Neural progenitor cell (in vitro differentiated cells): ENCODE measurements around the gene UBE2F. TPM values are rescaled to one million over a fixed set of nuclear protein-coding genes. Genes with fewer than 3 reads are reported as not detected.
"Not testable (repeated sequence)": the region's sequence is repeated elsewhere in the genome, so short reads cannot be mapped to it uniquely, and the experiment has no call there.

Source experiments
- DNase-seq: peaks from one replicate; pipeline ENCODE4 v3.0.0-alpha.2; 2016; ENCODE audit warnings: low spot score
- H2AFZ ChIP-seq: fragments of 200-600 bp; sonication (generic); replicated peaks from 2 replicates; pipeline ENCODE4 v1.6.1; 2016; ENCODE audit warnings: antibody characterized with exemption
- H3F3A ChIP-seq: fragments of 200-600 bp; sonication (generic); 2 replicates; pipeline ENCODE4 v1.6.1; 2016; ENCODE audit warnings: antibody characterized with exemption, low read depth
- H3K27ac ChIP-seq: fragments of 200-600 bp; sonication (generic); 2 replicates; pipeline ENCODE4 v1.5.1; 2016; ENCODE audit warnings: mild to moderate bottlenecking
- H3K27me3 ChIP-seq: fragments of 200-600 bp; sonication (generic); 2 replicates; pipeline ENCODE4 v1.6.1; 2016; ENCODE audit warnings: mild to moderate bottlenecking, moderate library complexity
- H3K36me3 ChIP-seq: fragments of 200-600 bp; sonication (generic); 2 replicates; pipeline ENCODE4 v1.5.1; 2016
- H3K4me1 ChIP-seq: fragments of 200-600 bp; sonication (generic); 2 replicates; pipeline ENCODE4 v1.6.1; 2016; ENCODE audit warnings: mixed run types
- H3K4me2 ChIP-seq: fragments of 200-600 bp; sonication (generic); 2 replicates; pipeline ENCODE4 v1.6.1; 2016
- H3K4me3 ChIP-seq: fragments of 200-600 bp; sonication (generic); 2 replicates; pipeline ENCODE4 v1.5.1; 2016
- H3K79me2 ChIP-seq: fragments of 200-600 bp; sonication (generic); 2 replicates; pipeline ENCODE4 v1.6.1; 2016; ENCODE audit warnings: low read depth
- H3K9ac ChIP-seq: fragments of 200-600 bp; sonication (generic); 2 replicates; pipeline ENCODE4 v1.6.1; 2016
- H3K9me3 ChIP-seq: fragments of 200-600 bp; sonication (generic); 2 replicates; pipeline ENCODE4 v1.5.1; 2016; ENCODE audit warnings: low read depth
- H4K20me1 ChIP-seq: fragments of 200-600 bp; sonication (generic); 2 replicates; pipeline ENCODE4 v1.6.1; 2016; ENCODE audit warnings: low read depth
- H3K27ac Mint-ChIP-seq: 3 replicates; pipeline ENCODE4 v1.8.0; 2021; ENCODE audit warnings: mixed read lengths
- H3K27me3 Mint-ChIP-seq: 2 replicates; pipeline ENCODE4 v1.8.0; 2022; ENCODE audit warnings: low read depth, mild to moderate bottlenecking, inconsistent platforms, moderate library complexity, mixed read lengths; ENCODE audit not compliant: insufficient read depth
- H3K36me3 Mint-ChIP-seq: 3 replicates; pipeline ENCODE4 v1.8.0; 2021; ENCODE audit warnings: mixed read lengths
- H3K4me1 Mint-ChIP-seq: 3 replicates; pipeline ENCODE4 v1.8.0; 2021; ENCODE audit warnings: mixed read lengths
- H3K4me3 Mint-ChIP-seq: 3 replicates; pipeline ENCODE4 v1.8.0; 2021; ENCODE audit warnings: mild to moderate bottlenecking, moderate library complexity, mixed read lengths
- H3K9me3 Mint-ChIP-seq: 3 replicates; pipeline ENCODE4 v1.8.0; 2020; ENCODE audit warnings: mixed read lengths
- CTCF ChIP-seq: fragments of 200-600 bp; sonication (generic); IDR thresholded peaks from 2 replicates; pipeline ENCODE4 v1.5.1; 2017; ENCODE audit warnings: antibody characterized with exemption, mild to moderate bottlenecking
- EZH2 ChIP-seq: fragments of 200-600 bp; sonication (generic); IDR thresholded peaks from 2 replicates; pipeline ENCODE4 v1.6.1; 2017; ENCODE audit warnings: antibody characterized with exemption, mild to moderate bottlenecking, moderate library complexity
- EZH2phosphoT487 ChIP-seq: fragments of 200-600 bp; sonication (generic); IDR thresholded peaks from 2 replicates; pipeline ENCODE4 v1.6.1; 2017; ENCODE audit warnings: antibody characterized with exemption
- total RNA-seq: library from RNA; depleted of rRNA; stranded (reverse); fragments of >200 nt; gene quantifications from 2 replicates; pipeline ENCODE4 v1.2.3, GENCODE V29; 2015; ENCODE audit warnings: low replicate concordance

Gene UBE2F
- total RNA-seq, 1 donor from 2014 or later: 77.4 TPM

- H3K4me1 Mint-ChIP-seq: peaks cover 20% of the 10 kb centered on the region
Observed at GRCh38 chr2:237964194-237964577, 2.6 kb upstream of the UBE2F start.

GRCh38 chr2:237964578-237965404 is 2.0 kb upstream of the UBE2F start:
- Mint-ChIP-seq H3K4me1 (peaks cover 26% of the 10 kb centered on the region), H3K27me3 (peaks cover 10% of the 10 kb centered on the region), H3K9me3 (peaks cover 13% of the 10 kb centered on the region), H3K27ac (no peak overlapping the region), H3K4me3 (peak overlapping the region; percentile 53), H3K36me3 (peaks cover 9% of the 10 kb centered on the region)
- Histone ChIP-seq H4K20me1 (peaks cover 25% of the 10 kb centered on the region), H3K4me3 (no peak overlapping the region), H3K4me1 (peaks cover 15% of the 10 kb centered on the region), H3K4me2 (no peak overlapping the region), H2AFZ (no peak overlapping the region), H3F3A (peaks cover 7% of the 10 kb centered on the region), H3K9ac (no peak overlapping the region), H3K27me3 (no peaks in the 10 kb centered on the region), H3K36me3 (no peaks in the 10 kb centered on the region), H3K27ac (no peak overlapping the region), H3K79me2 (peaks cover 26% of the 10 kb centered on the region), H3K9me3 (no peaks in the 10 kb centered on the region)
- no peak for TF ChIP-seq EZH2
- TF ChIP-seq CTCF: no peak
- no peak for TF ChIP-seq EZH2phosphoT487
- DNase-seq: no peak

More at GRCh38 chr2:237964194-237964577, 2.6 kb upstream of the UBE2F start:
- no peak for DNase-seq
- Histone ChIP-seq H4K20me1 (peaks cover 19% of the 10 kb centered on the region), H3K4me1 (peaks cover 15% of the 10 kb centered on the region), H3K4me3 (no peak overlapping the region), H3F3A (peaks cover 7% of the 10 kb centered on the region), H3K27ac (no peak overlapping the region), H3K36me3 (no peaks in the 10 kb centered on the region), H3K27me3 (no peaks in the 10 kb centered on the region), H2AFZ (no peak overlapping the region), H3K4me2 (no peak overlapping the region), H3K9me3 (no peaks in the 10 kb centered on the region), H3K79me2 (peaks cover 20% of the 10 kb centered on the region), H3K9ac (no peak overlapping the region)
- Mint-ChIP-seq H3K27me3 (peaks cover 10% of the 10 kb centered on the region), H3K9me3 (peaks cover 13% of the 10 kb centered on the region), H3K4me3 (no peak overlapping the region), H3K36me3 (peaks cover 2% of the 10 kb centered on the region), H3K27ac (no peak overlapping the region)
- TF ChIP-seq EZH2 (no peak), EZH2phosphoT487 (no peak), CTCF (no peak)

GRCh38 chr2:237965844-237966243 is 970 bp upstream of the UBE2F start:
- Mint-ChIP-seq H3K9me3 (peaks cover 13% of the 10 kb centered on the region), H3K4me3 (peak overlapping the region; percentile 90), H3K4me1 (peaks cover 26% of the 10 kb centered on the region)
- H3K27me3 ChIP-seq, H3K9me3 ChIP-seq, H3K27me3 Mint-ChIP-seq, H3K36me3 Mint-ChIP-seq, H3K27ac ChIP-seq, DNase-seq, H3K36me3 ChIP-seq, H3K27ac Mint-ChIP-seq, H3K9ac ChIP-seq, H3F3A ChIP-seq: not testable (repeated sequence)
- peak overlapping the region; percentile 91 for H3K4me2 ChIP-seq
- H3K4me1 ChIP-seq: peaks cover 15% of the 10 kb centered on the region
- H3K79me2 ChIP-seq: peaks cover 36% of the 10 kb centered on the region
- H3K4me3 ChIP-seq: peak overlapping the region; percentile 72
- peaks cover 36% of the 10 kb centered on the region for H4K20me1 ChIP-seq
- peak overlapping the region; percentile 84 for H2AFZ ChIP-seq

- H3K9me3 ChIP-seq: no peaks in the 10 kb centered on the region
- Mint-ChIP-seq H3K27me3 (peaks cover 10% of the 10 kb centered on the region), H3K27ac (no peak overlapping the region), H3K4me3 (peak overlapping the region; percentile 90), H3K36me3 (peaks cover 9% of the 10 kb centered on the region), H3K9me3 (peaks cover 13% of the 10 kb centered on the region), H3K4me1 (peaks cover 26% of the 10 kb centered on the region)
- no peak overlapping the region for H3K27ac ChIP-seq
- H3K36me3 ChIP-seq: no peaks in the 10 kb centered on the region
- H3K27me3 ChIP-seq: no peaks in the 10 kb centered on the region
- no peak overlapping the region for H3K9ac ChIP-seq
- peak overlapping the region; percentile 91 for H3K4me2 ChIP-seq
- DNase-seq: no peak
- peaks cover 7% of the 10 kb centered on the region for H3F3A ChIP-seq
- peaks cover 40% of the 10 kb centered on the region for H3K79me2 ChIP-seq
- H4K20me1 ChIP-seq: peaks cover 39% of the 10 kb centered on the region
- TF ChIP-seq EZH2: no peak
- no peak for TF ChIP-seq CTCF
- no peak for TF ChIP-seq EZH2phosphoT487
- H3K4me3 ChIP-seq: peak overlapping the region; percentile 72
- peaks cover 15% of the 10 kb centered on the region for H3K4me1 ChIP-seq
- peak overlapping the region; percentile 84 for H2AFZ ChIP-seq
Observed at GRCh38 chr2:237966250-237966564, 607 bp upstream of the UBE2F start.
